OCI-LY1 (cell line): ENCODE data around the gene KRTAP5-4.

Experiments used
- H2AFZ ChIP-seq: fragments of 200-600 bp; sonication (generic), shearing (Covaris generic); 2 replicates; pipeline ENCODE4 v1.6.0; 2014; ENCODE audit warnings: antibody characterized with exemption, mild to moderate bottlenecking, low read length
- H3F3A ChIP-seq: fragments of 200-600 bp; sonication (generic), shearing (Covaris generic); 2 replicates; pipeline ENCODE4 v1.6.0; 2014; ENCODE audit warnings: mild to moderate bottlenecking, antibody characterized with exemption, low read length, moderate library complexity; ENCODE audit not compliant: insufficient read depth
- H3K27ac ChIP-seq: fragments of 200-600 bp; sonication (generic); 2 replicates; pipeline ENCODE4 v1.5.1; 2014; ENCODE audit warnings: low read length, mixed run types, mild to moderate bottlenecking, low read depth; ENCODE audit not compliant: poor library complexity, severe bottlenecking
- H3K27me3 ChIP-seq: fragments of 200-600 bp; sonication (generic); 2 replicates; pipeline ENCODE4 v1.6.0; 2014; ENCODE audit warnings: antibody characterized with exemption, mild to moderate bottlenecking, low read length, moderate library complexity; ENCODE audit not compliant: insufficient read depth
- H3K36me3 ChIP-seq: fragments of 200-600 bp; sonication (generic); 2 replicates; pipeline ENCODE4 v1.6.1; 2014; ENCODE audit warnings: mild to moderate bottlenecking, antibody characterized with exemption, low read length, moderate library complexity, mixed read lengths; ENCODE audit not compliant: insufficient read depth
- H3K4me1 ChIP-seq: fragments of 200-600 bp; sonication (generic); 2 replicates; pipeline ENCODE4 v1.5.1; 2014; ENCODE audit warnings: mild to moderate bottlenecking, low read length, moderate library complexity; ENCODE audit not compliant: insufficient read depth, severe bottlenecking
- H3K4me2 ChIP-seq: fragments of 200-600 bp; sonication (generic), shearing (Covaris generic); 2 replicates; pipeline ENCODE4 v1.6.1; 2014; ENCODE audit warnings: low read length
- H3K4me3 ChIP-seq: fragments of 200-600 bp; sonication (generic); 2 replicates; pipeline ENCODE4 v1.5.1; 2014; ENCODE audit warnings: low read length, low read depth, mild to moderate bottlenecking, mixed read lengths; ENCODE audit not compliant: poor library complexity, severe bottlenecking
- H3K79me2 ChIP-seq: fragments of 200-600 bp; shearing (Covaris generic); 2 replicates; pipeline ENCODE4 v1.6.1; 2016; ENCODE audit warnings: mixed run types, low read length, mixed read lengths; ENCODE audit not compliant: insufficient read depth
- H3K9ac ChIP-seq: fragments of 200-600 bp; sonication (generic), shearing (Covaris generic); 2 replicates; pipeline ENCODE4 v1.6.1; 2014; ENCODE audit warnings: mild to moderate bottlenecking, low read length, mixed read lengths
- H3K9me2 ChIP-seq: fragments of 200-600 bp; sonication (generic), shearing (Covaris generic); 2 replicates; pipeline ENCODE4 v1.6.1; 2014; ENCODE audit warnings: low read depth, mild to moderate bottlenecking, low read length, mixed read lengths
- H3K9me3 ChIP-seq: fragments of 200-600 bp; shearing (Covaris generic); 2 replicates; pipeline ENCODE4 v1.6.1; 2014; ENCODE audit warnings: low read length, mixed read lengths
- H4K20me1 ChIP-seq: fragments of 200-600 bp; sonication (generic), shearing (Covaris generic); 2 replicates; pipeline ENCODE4 v1.6.0; 2016; ENCODE audit warnings: mild to moderate bottlenecking, low read length; ENCODE audit not compliant: insufficient read depth
- EZH2 ChIP-seq: fragments of 200-600 bp; sonication (generic), shearing (Covaris generic); IDR thresholded peaks from 2 replicates; pipeline ENCODE4 v1.8.0; 2017; ENCODE audit warnings: borderline replicate concordance, mixed run types, mild to moderate bottlenecking, antibody characterized with exemption, low read length, moderate library complexity, mixed read lengths
- TF ChIP-seq, protein P1 (sequence below): fragments of 200-600 bp; sonication (generic), shearing (Covaris generic); IDR thresholded peaks from 2 replicates; pipeline ENCODE4 v1.5.1; 2017; ENCODE audit warnings: mild to moderate bottlenecking, antibody characterized with exemption, low read length, moderate library complexity, mixed read lengths

KRTAP5-4 gene

DNA sequence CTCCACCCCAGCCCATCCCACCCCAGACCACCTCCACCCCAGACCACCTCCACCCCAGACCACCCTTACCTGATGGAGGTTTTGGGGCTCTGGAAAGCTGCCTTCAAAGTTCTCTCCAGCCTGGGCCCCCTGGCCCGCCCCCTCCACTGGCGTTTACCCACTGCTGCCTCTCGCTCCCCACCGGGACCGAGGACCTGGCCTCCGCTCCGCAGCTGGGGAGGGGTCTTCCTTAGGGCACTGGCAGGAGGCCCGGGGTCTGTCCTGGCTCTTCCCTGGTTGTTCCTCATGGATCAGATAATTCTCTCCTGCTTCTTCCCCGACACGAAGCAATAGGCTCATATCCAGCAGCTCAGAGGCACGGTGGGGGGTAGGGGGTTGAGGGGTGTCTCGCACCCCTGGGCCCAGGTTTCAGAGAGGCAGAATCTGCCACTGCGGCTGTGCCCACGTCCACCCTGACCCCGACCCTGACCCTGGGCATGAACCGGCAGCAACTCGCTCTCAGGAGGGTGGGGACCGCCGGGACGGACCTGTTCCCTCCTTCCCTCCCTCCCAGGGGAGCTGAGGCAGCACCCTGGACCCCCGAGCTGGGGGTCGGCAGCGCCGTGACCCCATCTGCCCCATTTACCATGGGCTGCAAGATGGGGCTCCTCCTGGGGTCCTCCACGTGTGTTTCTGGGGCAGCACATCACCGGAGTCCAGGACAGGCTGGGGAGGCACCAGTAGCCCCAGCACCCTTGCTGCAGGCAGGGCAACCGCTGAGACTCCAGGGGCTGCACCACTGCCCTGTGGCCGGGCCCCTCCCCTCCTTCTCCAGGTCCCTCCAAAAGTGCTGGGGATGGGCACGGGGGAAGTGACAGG is 20.6 kb upstream of the KRTAP5-4 start:
- no peak for TF ChIP-seq EZH2
- TF ChIP-seq, protein P1, sequence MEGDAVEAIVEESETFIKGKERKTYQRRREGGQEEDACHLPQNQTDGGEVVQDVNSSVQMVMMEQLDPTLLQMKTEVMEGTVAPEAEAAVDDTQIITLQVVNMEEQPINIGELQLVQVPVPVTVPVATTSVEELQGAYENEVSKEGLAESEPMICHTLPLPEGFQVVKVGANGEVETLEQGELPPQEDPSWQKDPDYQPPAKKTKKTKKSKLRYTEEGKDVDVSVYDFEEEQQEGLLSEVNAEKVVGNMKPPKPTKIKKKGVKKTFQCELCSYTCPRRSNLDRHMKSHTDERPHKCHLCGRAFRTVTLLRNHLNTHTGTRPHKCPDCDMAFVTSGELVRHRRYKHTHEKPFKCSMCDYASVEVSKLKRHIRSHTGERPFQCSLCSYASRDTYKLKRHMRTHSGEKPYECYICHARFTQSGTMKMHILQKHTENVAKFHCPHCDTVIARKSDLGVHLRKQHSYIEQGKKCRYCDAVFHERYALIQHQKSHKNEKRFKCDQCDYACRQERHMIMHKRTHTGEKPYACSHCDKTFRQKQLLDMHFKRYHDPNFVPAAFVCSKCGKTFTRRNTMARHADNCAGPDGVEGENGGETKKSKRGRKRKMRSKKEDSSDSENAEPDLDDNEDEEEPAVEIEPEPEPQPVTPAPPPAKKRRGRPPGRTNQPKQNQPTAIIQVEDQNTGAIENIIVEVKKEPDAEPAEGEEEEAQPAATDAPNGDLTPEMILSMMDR: no peak
- Histone ChIP-seq H3K36me3 (no peaks in the 10 kb centered on the region), H3K9me3 (no peaks in the 10 kb centered on the region), H3K9me2 (no peaks in the 10 kb centered on the region), H3K4me1 (no peaks in the 10 kb centered on the region), H3K27me3 (no peaks in the 10 kb centered on the region; the same call in 1 of the 2 replicates), H3K4me3 (no peak overlapping the region), H3F3A (no peaks in the 10 kb centered on the region), H2AFZ (no peak overlapping the region), H3K9ac (no peak overlapping the region), H3K4me2 (no peak overlapping the region), H3K79me2 (no peaks in the 10 kb centered on the region), H4K20me1 (no peaks in the 10 kb centered on the region), H3K27ac (no peak overlapping the region)

DNA sequence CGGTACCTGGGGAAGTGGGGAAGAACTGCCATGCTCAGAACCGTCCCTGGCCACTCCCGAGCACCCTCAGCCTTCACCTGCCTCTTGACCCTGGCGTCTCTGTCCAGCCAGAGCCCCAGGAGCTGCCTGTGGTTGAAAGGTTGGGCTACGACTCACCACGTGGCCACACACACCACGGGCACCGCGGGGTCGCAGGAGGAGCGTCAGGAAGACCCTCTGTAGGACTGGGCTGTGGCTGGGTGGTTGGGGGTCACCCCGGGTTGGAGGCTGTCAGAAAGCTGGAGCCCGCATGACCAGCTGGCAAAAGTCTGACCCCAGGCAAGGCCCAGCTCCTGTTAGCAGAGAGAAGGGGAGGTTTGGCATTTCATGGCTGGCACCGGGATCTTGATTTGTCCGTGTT is 19.2 kb upstream of the KRTAP5-4 start:
- no peaks in the 10 kb centered on the region for H3F3A ChIP-seq
- no peaks in the 10 kb centered on the region; the same call in 1 of the 2 replicates for H3K27me3 ChIP-seq
- H4K20me1 ChIP-seq: no peaks in the 10 kb centered on the region
- TF ChIP-seq, protein P1: no peak
- TF ChIP-seq EZH2: no peak
- H3K36me3 ChIP-seq: no peaks in the 10 kb centered on the region
- no peak overlapping the region for H3K4me2 ChIP-seq
- H3K27ac ChIP-seq: no peak overlapping the region
- H3K79me2 ChIP-seq: no peaks in the 10 kb centered on the region
- no peak overlapping the region for H2AFZ ChIP-seq
- no peaks in the 10 kb centered on the region for H3K9me3 ChIP-seq
- no peaks in the 10 kb centered on the region for H3K4me1 ChIP-seq
- H3K9ac ChIP-seq: no peak overlapping the region
- H3K9me2 ChIP-seq: no peaks in the 10 kb centered on the region
- H3K4me3 ChIP-seq: no peak overlapping the region

DNA sequence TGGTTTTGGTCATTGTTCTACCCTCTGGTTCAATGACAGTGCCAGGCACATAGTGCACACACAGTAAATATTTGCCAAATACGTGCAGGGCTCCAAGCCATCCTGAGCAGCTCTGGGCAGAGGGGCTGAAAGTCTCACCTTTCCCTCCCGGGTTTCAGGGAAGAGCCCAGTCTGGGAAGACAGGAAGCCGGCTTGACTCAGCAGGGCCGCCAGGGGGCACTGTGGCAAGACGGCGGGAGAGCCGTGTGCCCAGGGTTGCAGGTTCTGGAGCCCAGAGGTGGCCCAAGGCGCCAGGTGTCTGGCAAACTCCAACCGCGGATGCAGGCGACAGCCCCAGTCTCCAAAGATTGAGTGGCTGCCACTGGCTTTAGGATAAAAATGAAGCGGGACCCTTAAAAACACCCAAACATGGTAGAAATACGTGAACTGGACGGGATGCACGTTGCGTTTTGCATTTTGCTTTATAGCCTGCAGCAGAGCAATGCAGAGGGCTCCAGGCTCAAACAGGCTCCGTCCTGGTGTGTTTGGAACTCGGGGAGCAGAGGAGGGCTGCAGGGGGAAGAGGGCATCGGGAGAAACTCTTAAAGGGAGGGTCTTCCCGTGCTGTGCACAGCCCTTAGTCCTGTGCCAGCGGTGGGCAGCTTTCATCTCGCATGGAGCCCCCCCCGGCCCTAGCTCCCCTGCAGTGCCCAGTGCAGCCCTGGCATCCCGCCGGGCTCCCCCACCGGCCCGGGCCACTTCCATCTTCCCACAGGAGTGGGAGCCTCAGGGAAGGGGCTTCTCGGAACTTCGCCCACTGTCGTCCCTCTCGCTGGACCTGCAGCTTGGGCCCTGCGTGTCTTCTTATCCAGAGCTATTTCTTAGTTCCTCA is 18.4 kb upstream of the KRTAP5-4 start:
- H3F3A ChIP-seq: no peaks in the 10 kb centered on the region
- TF ChIP-seq, protein P1: peak; percentile 92
- no peak for TF ChIP-seq EZH2
- H3K4me2 ChIP-seq: no peak overlapping the region
- no peaks in the 10 kb centered on the region for H3K4me1 ChIP-seq
- H3K36me3 ChIP-seq: no peaks in the 10 kb centered on the region
- H3K27ac ChIP-seq: no peak overlapping the region
- H3K79me2 ChIP-seq: no peaks in the 10 kb centered on the region
- H3K27me3 ChIP-seq: no peaks in the 10 kb centered on the region; the same call in 1 of the 2 replicates
- no peaks in the 10 kb centered on the region for H3K9me3 ChIP-seq
- no peaks in the 10 kb centered on the region for H3K9me2 ChIP-seq
- no peaks in the 10 kb centered on the region for H4K20me1 ChIP-seq
- no peak overlapping the region for H3K9ac ChIP-seq
- H2AFZ ChIP-seq: no peak overlapping the region
- H3K4me3 ChIP-seq: no peak overlapping the region
